MG63 (cell line): ENCODE measurements around the gene PPP6R2. TPM values are rescaled to one million over a fixed set of nuclear protein-coding genes. Genes with fewer than 3 reads are reported as not detected.
"Not testable (repeated sequence)": the region's sequence is repeated elsewhere in the genome, so short reads cannot be mapped to it uniquely, and the experiment has no call there.

Experiments
- DNase-seq: peaks from one replicate; pipeline ENCODE4 v3.0.0-alpha.2; 2020
- H3K27me3 ChIP-seq: fragments of 250-450 bp; sonication (Bioruptor Pico); 2 replicates; pipeline ENCODE4 v1.5.1; 2020; ENCODE audit warnings: mild to moderate bottlenecking, moderate library complexity
- H3K36me3 ChIP-seq: fragments of 250-450 bp; sonication (Bioruptor Pico); 2 replicates; pipeline ENCODE4 v1.5.1; 2020; ENCODE audit warnings: mild to moderate bottlenecking, moderate library complexity
- H3K4me3 ChIP-seq: fragments of 250-450 bp; sonication (Bioruptor Pico); 2 replicates; pipeline ENCODE4 v1.5.1; 2020; ENCODE audit warnings: mild to moderate bottlenecking, moderate library complexity
- H3K9me3 ChIP-seq: fragments of 250-450 bp; sonication (Bioruptor Pico); 2 replicates; pipeline ENCODE4 v1.5.1; 2020; ENCODE audit warnings: mild to moderate bottlenecking, moderate library complexity
- total RNA-seq: library from RNA; depleted of rRNA; stranded (reverse); fragments of >200 nt; shearing (Covaris generic); gene quantifications from 2 replicates; pipeline ENCODE4 v1.2.3, GENCODE V29; 2014; ENCODE audit warnings: low replicate concordance

The PPP6R2 gene
- total RNA-seq, 1 experiment from 2014 or later: 37.4 TPM

- no peaks in the 10 kb centered on the region for H3K27me3 ChIP-seq
Observed at GRCh38 chr22:50348058-50348457, 4.9 kb downstream of the PPP6R2 start.

GRCh38 chr22:50356186-50356585 lies 13.1 kb downstream of the PPP6R2 start:
- Histone ChIP-seq H3K9me3 (no peaks in the 10 kb centered on the region; the same call in 1 of the 2 replicates), H3K27me3 (no peaks in the 10 kb centered on the region), H3K36me3 (peaks cover 21% of the 10 kb centered on the region), H3K4me3 (no peak overlapping the region)
- no peak for DNase-seq

More at GRCh38 chr22:50348058-50348457, 4.9 kb downstream of the PPP6R2 start:
- Histone ChIP-seq H3K9me3 (no peaks in the 10 kb centered on the region), H3K4me3 (no peak overlapping the region), H3K36me3 (peaks cover 3% of the 10 kb centered on the region)
- DNase-seq: no peak

- H3K9me3 ChIP-seq: no peaks in the 10 kb centered on the region; the same call in 1 of the 2 replicates
- no peak overlapping the region for H3K4me3 ChIP-seq
- no peak for DNase-seq
- no peaks in the 10 kb centered on the region for H3K27me3 ChIP-seq
- peaks cover 21% of the 10 kb centered on the region for H3K36me3 ChIP-seq
Observed at GRCh38 chr22:50357222-50357621, 14.1 kb downstream of the PPP6R2 start.

GRCh38 chr22:50357756-50358155 lies 14.6 kb downstream of the PPP6R2 start:
- Histone ChIP-seq H3K36me3 (peaks cover 19% of the 10 kb centered on the region), H3K9me3 (no peaks in the 10 kb centered on the region; the same call in 1 of the 2 replicates), H3K4me3 (no peak overlapping the region), H3K27me3 (no peaks in the 10 kb centered on the region)
- no peak for DNase-seq

- DNase-seq: no peak
- H3K27me3 ChIP-seq: no peaks in the 10 kb centered on the region
- H3K9me3 ChIP-seq: no peaks in the 10 kb centered on the region; the same call in 1 of the 2 replicates
- H3K4me3 ChIP-seq: no peak overlapping the region
- peaks cover 19% of the 10 kb centered on the region for H3K36me3 ChIP-seq
Observed at GRCh38 chr22:50360578-50360977, 17.5 kb downstream of the PPP6R2 start.

- peaks cover 19% of the 10 kb centered on the region for H3K36me3 ChIP-seq
- no peak overlapping the region for H3K4me3 ChIP-seq
- DNase-seq: no peak
- no peaks in the 10 kb centered on the region; the same call in 1 of the 2 replicates for H3K9me3 ChIP-seq
- no peaks in the 10 kb centered on the region for H3K27me3 ChIP-seq
Observed at GRCh38 chr22:50361222-50361621, 18.1 kb downstream of the PPP6R2 start.

- peaks cover 22% of the 10 kb centered on the region for H3K36me3 ChIP-seq
- DNase-seq: no peak
- no peaks in the 10 kb centered on the region for H3K27me3 ChIP-seq
- H3K9me3 ChIP-seq: no peaks in the 10 kb centered on the region; the same call in 1 of the 2 replicates
- H3K4me3 ChIP-seq: no peak overlapping the region
Observed at GRCh38 chr22:50361688-50362087, 18.6 kb downstream of the PPP6R2 start.

GRCh38 chr22:50363166-50363802 lies 20.2 kb downstream of the PPP6R2 start:
- H3K27me3 ChIP-seq: no peaks in the 10 kb centered on the region
- H3K9me3 ChIP-seq: no peaks in the 10 kb centered on the region; the same call in 1 of the 2 replicates
- H3K36me3 ChIP-seq: peaks cover 25% of the 10 kb centered on the region
- DNase-seq: no peak
- no peak overlapping the region for H3K4me3 ChIP-seq

GRCh38 chr22:50363803-50364194 lies 20.7 kb downstream of the PPP6R2 start:
- not testable (repeated sequence) for DNase-seq, H3K9me3 ChIP-seq, H3K4me3 ChIP-seq, H3K27me3 ChIP-seq
- peaks cover 28% of the 10 kb centered on the region for H3K36me3 ChIP-seq

- H3K27me3 ChIP-seq: no peaks in the 10 kb centered on the region
- H3K9me3 ChIP-seq: no peaks in the 10 kb centered on the region
- no peak overlapping the region for H3K4me3 ChIP-seq
- no peak for DNase-seq
- H3K36me3 ChIP-seq: peaks cover 42% of the 10 kb centered on the region
Observed at GRCh38 chr22:50367778-50368500, 24.8 kb downstream of the PPP6R2 start.

- H3K27me3 ChIP-seq: no peaks in the 10 kb centered on the region
- H3K36me3 ChIP-seq: peaks cover 67% of the 10 kb centered on the region
- DNase-seq: no peak
- H3K9me3 ChIP-seq: no peaks in the 10 kb centered on the region
- no peak overlapping the region for H3K4me3 ChIP-seq
Observed at GRCh38 chr22:50371101-50371648, 28.0 kb downstream of the PPP6R2 start.

- H3K36me3 ChIP-seq: peaks cover 62% of the 10 kb centered on the region
- H3K4me3 ChIP-seq: no peak overlapping the region
- no peaks in the 10 kb centered on the region for H3K27me3 ChIP-seq
- DNase-seq: no peak
- peaks cover 6% of the 10 kb centered on the region for H3K9me3 ChIP-seq
Observed at GRCh38 chr22:50376085-50376651, 33.0 kb downstream of the PPP6R2 start.

- H3K36me3 ChIP-seq: peaks cover 30% of the 10 kb centered on the region
- not testable (repeated sequence) for H3K27me3 ChIP-seq, H3K9me3 ChIP-seq, H3K4me3 ChIP-seq, DNase-seq
Observed at GRCh38 chr22:50381021-50381555, 38.0 kb downstream of the PPP6R2 start.

- Histone ChIP-seq H3K4me3 (no peak overlapping the region), H3K36me3 (peaks cover 27% of the 10 kb centered on the region), H3K9me3 (no peaks in the 10 kb centered on the region), H3K27me3 (no peaks in the 10 kb centered on the region)
- no peak for DNase-seq
Observed at GRCh38 chr22:50396751-50397370, 53.7 kb downstream of the PPP6R2 start.

- H3K9me3 ChIP-seq, DNase-seq, H3K4me3 ChIP-seq, H3K27me3 ChIP-seq: not testable (repeated sequence)
- peaks cover 27% of the 10 kb centered on the region for H3K36me3 ChIP-seq
Observed at GRCh38 chr22:50397371-50398060, 54.4 kb downstream of the PPP6R2 start.
